Body of pancreas (tissue), 4 donors: ENCODE results near the gene HSD17B8. TPM values are rescaled to one million over a fixed set of nuclear protein-coding genes. Genes with fewer than 3 reads are reported as not detected.
"Not testable (repeated sequence)": the region's sequence is repeated elsewhere in the genome, so short reads cannot be mapped to it uniquely, and the experiment has no call there.

ENCODE experiments used
- ATAC-seq: fragments of 150-250 bp; one replicate; pipeline ENCODE4 v1.9.1; 2016
- DNase-seq, 4 donors: peaks; one replicate each; pipeline ENCODE4 v3.0.0-alpha.2; 2019
- H3K27ac ChIP-seq, 4 donors: fragments of 200-600 bp; sonication (generic); 1 replicate in 3 of 4; 2 replicates in 1 of 4; pipeline versions ENCODE4 v1.5.1 to v1.6.1; 2016 to 2019; ENCODE audit warnings: mild to moderate bottlenecking in 1 of 4, mixed read lengths in 1 of 4, moderate library complexity in 1 of 4
- H3K27me3 ChIP-seq, 2 donors: fragments of 200-600 bp; sonication (generic); one replicate each; pipeline ENCODE4 v1.6.0; 2016; ENCODE audit warnings: mild to moderate bottlenecking in 1 of 2
- H3K36me3 ChIP-seq, 2 donors: fragments of 200-600 bp; sonication (generic); replicated peaks in 1 of 2; 2 replicates each; pipeline ENCODE4 v1.5.1; 2016; ENCODE audit warnings: low read depth in 2 of 2; ENCODE audit not compliant: insufficient read depth in 1 of 2
- H3K4me1 ChIP-seq: fragments of 200-600 bp; sonication (generic); one replicate; pipeline ENCODE4 v1.6.0; 2016
- H3K4me3 ChIP-seq, 2 donors: fragments of 200-600 bp; sonication (generic); 1 replicate in 1 of 2; 2 replicates in 1 of 2; pipeline ENCODE4 v1.5.1; 2016 to 2019
- H3K9me3 ChIP-seq, 3 donors: fragments of 200-600 bp; sonication (generic); 1 replicate in 2 of 3; 2 replicates in 1 of 3; pipeline ENCODE4 v1.5.1; 2016
- POLR2A ChIP-seq, 3 donors: fragments of 450-650 bp; IDR thresholded peaks; one replicate each; pipeline ENCODE4 v1.6.1; 2016; ENCODE audit warnings: antibody characterized with exemption in 3 of 3, mild to moderate bottlenecking in 2 of 3
- WGBS, 2 donors: methylation state at CpG; one replicate each; pipeline ENCODE4 v1.1.5; 2017; 5-methylcytosine and 5-hydroxymethylcytosine counted together
- intact Hi-C: fragments of 100-400 bp; cut with DNase I; formaldehyde crosslinking; loops from one replicate; pipeline ENCODE4 v1.15.1; 2023
- total RNA-seq, 2 donors: library from RNA; depleted of rRNA; stranded (reverse); fragments of >200 nt; gene quantifications; one replicate each; pipeline ENCODE4 v1.1.0, GENCODE V29; 2016
- TF ChIP-seq, protein P1 (sequence below), 7 experiments: fragments of 450-650 bp in 4 of 7; fragments of 200-600 bp in 3 of 7; sonication (generic) in 3 of 7; IDR thresholded peaks; one replicate each; pipeline ENCODE4 v1.5.1; 2016 to 2019; ENCODE audit warnings: antibody characterized with exemption in 7 of 7

Gene HSD17B8
- total RNA-seq, 2 donors from 2014 or later = 19.1 to 29.1 TPM

GRCh38 chr6:33215271-33216116, 11.0 kb downstream of the HSD17B8 start:
- DNase-seq = no peak
- H3K4me1 ChIP-seq = peaks cover 20% of the 10 kb centered on the region
- no peak overlapping the region for H3K27ac ChIP-seq
- TF ChIP-seq, protein P1, sequence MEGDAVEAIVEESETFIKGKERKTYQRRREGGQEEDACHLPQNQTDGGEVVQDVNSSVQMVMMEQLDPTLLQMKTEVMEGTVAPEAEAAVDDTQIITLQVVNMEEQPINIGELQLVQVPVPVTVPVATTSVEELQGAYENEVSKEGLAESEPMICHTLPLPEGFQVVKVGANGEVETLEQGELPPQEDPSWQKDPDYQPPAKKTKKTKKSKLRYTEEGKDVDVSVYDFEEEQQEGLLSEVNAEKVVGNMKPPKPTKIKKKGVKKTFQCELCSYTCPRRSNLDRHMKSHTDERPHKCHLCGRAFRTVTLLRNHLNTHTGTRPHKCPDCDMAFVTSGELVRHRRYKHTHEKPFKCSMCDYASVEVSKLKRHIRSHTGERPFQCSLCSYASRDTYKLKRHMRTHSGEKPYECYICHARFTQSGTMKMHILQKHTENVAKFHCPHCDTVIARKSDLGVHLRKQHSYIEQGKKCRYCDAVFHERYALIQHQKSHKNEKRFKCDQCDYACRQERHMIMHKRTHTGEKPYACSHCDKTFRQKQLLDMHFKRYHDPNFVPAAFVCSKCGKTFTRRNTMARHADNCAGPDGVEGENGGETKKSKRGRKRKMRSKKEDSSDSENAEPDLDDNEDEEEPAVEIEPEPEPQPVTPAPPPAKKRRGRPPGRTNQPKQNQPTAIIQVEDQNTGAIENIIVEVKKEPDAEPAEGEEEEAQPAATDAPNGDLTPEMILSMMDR (IDR thresholded peaks at IDR 0.05) = no peak
- TF ChIP-seq POLR2A (IDR thresholded peaks at IDR 0.05) = no peak
- H3K9me3 ChIP-seq = no peaks in the 10 kb centered on the region
- no peaks in the 10 kb centered on the region for H3K27me3 ChIP-seq
- no peak overlapping the region for H3K4me3 ChIP-seq
- no peak for ATAC-seq
- no peaks in the 10 kb centered on the region for H3K36me3 ChIP-seq
- 67 to 75% methylated on average over 6 to 9 of the region's 9 CpGs for WGBS, 2 donors
- intact Hi-C loops = no loop called here

DNA sequence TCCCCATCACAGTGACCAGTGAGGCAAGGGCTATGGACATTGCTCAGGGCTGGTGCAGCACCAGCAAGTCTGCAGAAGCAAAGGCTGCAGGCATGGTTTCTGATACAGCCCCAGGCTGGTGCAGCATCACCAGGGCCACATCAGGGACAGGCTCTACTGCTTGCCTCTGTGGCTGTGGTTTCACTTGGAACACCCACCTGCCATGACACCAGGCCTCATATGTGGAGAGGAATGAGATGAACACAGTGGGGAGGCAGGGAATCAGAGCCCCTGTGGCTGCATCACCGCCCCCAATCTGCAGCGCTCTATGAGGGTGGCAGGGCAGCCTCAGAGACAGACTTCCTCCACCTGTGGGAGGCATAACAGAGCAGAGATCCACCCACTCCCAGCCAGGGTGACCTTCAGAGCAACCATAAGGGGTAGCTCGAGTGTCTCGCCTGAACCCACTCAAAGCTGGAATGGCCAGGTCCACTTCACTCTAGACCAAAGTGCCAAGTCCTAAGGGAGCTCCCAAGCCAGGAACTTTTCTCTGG, 11.7 kb downstream of the HSD17B8 start:
- Histone ChIP-seq H3K27me3 (no peaks in the 10 kb centered on the region), H3K9me3 (no peaks in the 10 kb centered on the region), H3K27ac (no peak overlapping the region), H3K36me3 (no peaks in the 10 kb centered on the region), H3K4me3 (no peak overlapping the region), H3K4me1 (peaks cover 20% of the 10 kb centered on the region)
- TF ChIP-seq, protein P1 (IDR thresholded peaks at IDR 0.05) = no peak
- no peak for TF ChIP-seq POLR2A (IDR thresholded peaks at IDR 0.05)
- WGBS, 2 donors = 85 to 91% methylated on average over 2 to 4 of the region's 4 CpGs
- intact Hi-C loops = no loop called here
- ATAC-seq (no peak), DNase-seq (no peak)

- Histone ChIP-seq H3K27ac (no peak overlapping the region), H3K9me3 (no peaks in the 10 kb centered on the region), H3K27me3 (no peaks in the 10 kb centered on the region), H3K36me3 (no peaks in the 10 kb centered on the region), H3K4me1 (peaks cover 19% of the 10 kb centered on the region), H3K4me3 (no peak overlapping the region)
- intact Hi-C loops = no loop called here
- ATAC-seq (no peak), DNase-seq (no peak)
- WGBS, 2 donors = 75 to 78% methylated on average over 6 of the region's 6 CpGs
- TF ChIP-seq, protein P1 (IDR thresholded peaks at IDR 0.05) = no peak
- TF ChIP-seq POLR2A (IDR thresholded peaks at IDR 0.05) = no peak
Measured at GRCh38 chr6:33217246-33217645, 12.8 kb downstream of the HSD17B8 start.

- no peaks in the 10 kb centered on the region for H3K36me3 ChIP-seq
- H3K27ac ChIP-seq = no peak overlapping the region
- H3K9me3 ChIP-seq = no peaks in the 10 kb centered on the region
- ATAC-seq (no peak), DNase-seq (no peak)
- peaks cover 14% of the 10 kb centered on the region for H3K4me1 ChIP-seq
- intact Hi-C loops = no loop called here
- H3K4me3 ChIP-seq = no peak overlapping the region
- no peaks in the 10 kb centered on the region for H3K27me3 ChIP-seq
- TF ChIP-seq, protein P1 (IDR thresholded peaks at IDR 0.05) = no peak
- TF ChIP-seq POLR2A (IDR thresholded peaks at IDR 0.05) = no peak
- WGBS, 2 donors = 56 to 63% methylated on average over 3 of the region's 3 CpGs
Measured at GRCh38 chr6:33217681-33218080, 13.2 kb downstream of the HSD17B8 start.

- not testable (repeated sequence) for ATAC-seq
Measured at GRCh38 chr6:33226503-33227120, 22.2 kb downstream of the HSD17B8 start.

More at GRCh38 chr6:33226503-33227120, 22.2 kb downstream of the HSD17B8 start:
- H3K9me3 ChIP-seq, H3K4me3 ChIP-seq, intact Hi-C loops, H3K27ac ChIP-seq, H3K4me1 ChIP-seq, H3K36me3 ChIP-seq, DNase-seq, H3K27me3 ChIP-seq: not testable (repeated sequence)
- WGBS, 2 donors = 39 to 49% methylated on average over 14 of the region's 14 CpGs
